ENCODE measurements around the gene KHK.
A peak's percentile ranks its signal among the peaks of the same experiment; 100 is the strongest.

The KHK gene

GRCh38 chr2:27082773-27083409 lies 3.7 kb upstream of the KHK start:
- no peak for DNase-seq

GRCh38 chr2:27083410-27084296 lies 2.9 kb upstream of the KHK start:
- DNase-seq, result no peak

- DNase-seq, result no peak
Measured at GRCh38 chr2:27084297-27085061, 2.1 kb upstream of the KHK start.

- DNase-seq, result no peak
Measured at GRCh38 chr2:27085062-27085672, 1.4 kb upstream of the KHK start.

- no peak for DNase-seq
Measured at GRCh38 chr2:27085673-27086089, 891 bp upstream of the KHK start.

- peak; percentile 86 for DNase-seq
Measured at GRCh38 chr2:27086090-27086723, 365 bp upstream of the KHK start.

- DNase-seq, result no peak
Measured at GRCh38 chr2:27087823-27088410, 1.3 kb downstream of the KHK start.

- DNase-seq, result no peak
Measured at GRCh38 chr2:27088634-27089033, 2.1 kb downstream of the KHK start.

- no peak for DNase-seq
Measured at GRCh38 chr2:27089111-27089954, 2.8 kb downstream of the KHK start.

- no peak for DNase-seq
Measured at GRCh38 chr2:27091746-27092695, 5.4 kb downstream of the KHK start.

GRCh38 chr2:27092696-27093429 lies 6.3 kb downstream of the KHK start:
- DNase-seq, result no peak

GRCh38 chr2:27093430-27094352 lies 7.1 kb downstream of the KHK start:
- no peak for DNase-seq

- no peak for DNase-seq
Measured at GRCh38 chr2:27094353-27094984, 7.9 kb downstream of the KHK start.

GRCh38 chr2:27095427-27095744 lies 8.8 kb downstream of the KHK start:
- no peak for DNase-seq

- no peak for DNase-seq
Measured at GRCh38 chr2:27095745-27096651, 9.4 kb downstream of the KHK start.

GRCh38 chr2:27096748-27097297 lies 10.3 kb downstream of the KHK start:
- no peak for DNase-seq

All from GOT3 (cell line).